Upper lobe of right lung (tissue), 1 donor: ENCODE data around the gene FERMT3. TPM values are rescaled to one million over a fixed set of nuclear protein-coding genes. Genes with fewer than 3 reads are reported as not detected.
A peak's percentile ranks its signal among the peaks of the same experiment; 100 is the strongest.

ENCODE experiments used
- ATAC-seq: fragments of 200-7000 bp; cut with Tn5 transposase; one replicate; pipeline ENCODE4 v1.9.1; 2020; ENCODE audit warnings: mild to moderate bottlenecking, moderate library complexity
- DNase-seq: peaks from one replicate; pipeline ENCODE4 v3.0.0-alpha.2; 2020
- H3K27ac ChIP-seq: fragments of 200-600 bp; one replicate; pipeline ENCODE4 v1.8.0; 2022
- H3K27me3 ChIP-seq: fragments of 200-600 bp; one replicate; pipeline ENCODE4 v1.8.0; 2022; ENCODE audit warnings: mild to moderate bottlenecking
- H3K36me3 ChIP-seq: fragments of 200-600 bp; one replicate; pipeline ENCODE4 v1.8.0; 2022
- H3K4me1 ChIP-seq: fragments of 200-600 bp; one replicate; pipeline ENCODE4 v1.8.0; 2022
- H3K4me3 ChIP-seq: fragments of 200-600 bp; one replicate; pipeline ENCODE4 v1.8.0; 2022; ENCODE audit warnings: mild to moderate bottlenecking
- H3K9me3 ChIP-seq: fragments of 200-600 bp; one replicate; pipeline ENCODE4 v1.8.0; 2022
- CTCF ChIP-seq: fragments of 200-600 bp; IDR thresholded peaks from one replicate; pipeline ENCODE4 v1.8.0; 2022; ENCODE audit warnings: antibody characterized with exemption
- intact Hi-C: fragments of 100-400 bp; cut with DNase I; formaldehyde crosslinking; loops from one replicate; pipeline ENCODE4 v1.11.0; 2022
- total RNA-seq: library from RNA; stranded (reverse); fragmentation: NEBNext Ultra II Directional; extraction: Animal tissue kit (Norgen Biotek cat#: 25700); gene quantifications from one replicate; pipeline ENCODE4 v1.2.1, GENCODE V29; 2021
- donor health status: DM: no; HTN: yes; CAD: no; lungs with severe emphysema.

The FERMT3 gene
- total RNA-seq, 1 donor from 2014 or later: 73.1 TPM

DNA sequence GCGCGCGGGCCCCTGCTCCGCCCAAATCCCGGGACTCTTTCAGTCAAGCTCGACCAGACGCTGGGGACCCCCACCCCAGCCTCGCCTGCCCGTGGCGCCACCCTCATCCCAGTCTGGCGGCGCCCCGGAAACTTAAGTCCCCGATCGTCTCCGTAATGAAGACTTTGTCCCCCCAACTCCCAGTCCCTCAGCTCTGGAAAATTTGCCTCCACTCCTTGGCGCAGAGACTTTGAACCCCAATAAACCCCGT lies 45.2 kb downstream of the FERMT3 start:
- peaks cover 19% of the 10 kb centered on the region for H3K36me3 ChIP-seq
- no peak for TF ChIP-seq CTCF
- H3K4me3 ChIP-seq: peak overlapping the region; percentile 89
- peaks cover 26% of the 10 kb centered on the region for H3K4me1 ChIP-seq
- DNase-seq (no peak), ATAC-seq (no peak)
- no peaks in the 10 kb centered on the region for H3K27me3 ChIP-seq
- H3K9me3 ChIP-seq: no peaks in the 10 kb centered on the region
- H3K27ac ChIP-seq: peak overlapping the region; percentile 72
- intact Hi-C loops: no loop called here

DNA sequence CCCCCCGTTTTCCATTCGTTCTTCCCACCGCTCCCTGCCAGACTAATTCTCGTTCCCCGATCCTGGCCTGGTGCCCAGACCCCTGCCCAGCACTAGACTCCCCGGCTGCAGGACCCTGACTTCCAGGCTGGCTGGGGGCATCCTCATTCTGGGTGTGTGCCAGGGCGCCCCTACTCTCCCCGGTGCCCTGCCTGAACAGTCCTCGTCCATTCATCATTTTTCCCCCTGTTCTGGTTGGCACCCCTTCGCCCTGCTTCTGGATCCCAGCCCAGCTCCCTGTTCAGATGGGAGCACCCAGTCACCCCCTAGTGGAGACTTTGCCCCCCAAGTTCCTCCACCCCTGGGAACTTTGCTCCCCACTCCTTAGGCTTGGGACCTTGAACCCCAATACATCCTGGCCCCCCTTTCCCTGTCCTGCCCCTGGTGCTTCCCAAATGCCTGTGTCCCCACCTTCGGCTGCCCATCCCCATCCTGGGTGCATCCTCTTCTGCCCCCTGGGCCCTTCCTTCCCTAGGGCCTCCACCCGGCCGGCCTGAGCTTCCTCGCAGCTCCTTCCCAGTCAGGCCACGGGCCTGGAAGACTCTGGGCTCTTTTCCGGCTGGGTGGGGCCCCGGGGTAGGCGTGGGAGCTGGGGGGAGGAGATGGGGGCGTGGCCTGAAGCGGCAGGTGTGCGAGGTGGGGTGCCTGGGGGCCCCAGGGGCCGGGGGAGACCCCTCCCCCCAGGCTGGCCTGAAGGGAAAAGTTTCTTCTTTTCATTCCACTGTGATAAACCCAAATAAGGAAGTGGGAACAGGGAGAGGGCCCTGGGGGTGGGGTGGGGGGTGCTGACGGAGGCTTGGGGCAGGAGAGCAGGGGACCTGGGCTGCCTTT lies 45.7 kb downstream of the FERMT3 start:
- peak overlapping the region; percentile 89 for H3K4me3 ChIP-seq
- ATAC-seq (peak; percentile 62), DNase-seq (peak; percentile 85)
- peak overlapping the region; percentile 51 for H3K27ac ChIP-seq
- no peaks in the 10 kb centered on the region for H3K27me3 ChIP-seq
- intact Hi-C loops: no loop called here
- peaks cover 25% of the 10 kb centered on the region for H3K36me3 ChIP-seq
- no peaks in the 10 kb centered on the region for H3K9me3 ChIP-seq
- peak; percentile 30 for TF ChIP-seq CTCF
- H3K4me1 ChIP-seq: peaks cover 26% of the 10 kb centered on the region

DNA sequence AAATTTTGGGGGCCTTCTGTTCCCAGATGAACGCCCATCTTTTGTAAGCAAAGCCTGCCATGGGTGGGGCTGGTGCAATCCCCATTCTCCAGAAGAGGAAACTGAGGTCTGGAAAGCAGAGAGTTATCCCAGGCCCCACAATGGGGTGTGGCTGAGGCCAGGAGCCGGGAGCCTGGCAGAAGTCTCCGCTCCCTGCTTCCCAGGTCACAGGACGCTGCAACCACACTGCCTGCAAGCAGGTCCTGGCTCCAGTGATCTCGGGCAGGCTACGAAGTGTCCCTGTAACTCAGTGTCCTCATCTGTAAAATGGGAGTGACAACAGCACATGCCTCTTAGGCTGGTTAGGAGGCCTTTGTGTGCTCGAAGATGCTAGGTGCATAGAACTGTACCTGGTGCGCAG lies 46.5 kb downstream of the FERMT3 start:
- no peak for TF ChIP-seq CTCF
- H3K4me3 ChIP-seq: peak overlapping the region; percentile 89
- H3K27ac ChIP-seq: no peak overlapping the region
- no peaks in the 10 kb centered on the region for H3K9me3 ChIP-seq
- H3K36me3 ChIP-seq: peaks cover 31% of the 10 kb centered on the region
- ATAC-seq (no peak), DNase-seq (peak; percentile 54)
- H3K27me3 ChIP-seq: no peaks in the 10 kb centered on the region
- peaks cover 20% of the 10 kb centered on the region for H3K4me1 ChIP-seq
- intact Hi-C loops: no loop called here

DNA sequence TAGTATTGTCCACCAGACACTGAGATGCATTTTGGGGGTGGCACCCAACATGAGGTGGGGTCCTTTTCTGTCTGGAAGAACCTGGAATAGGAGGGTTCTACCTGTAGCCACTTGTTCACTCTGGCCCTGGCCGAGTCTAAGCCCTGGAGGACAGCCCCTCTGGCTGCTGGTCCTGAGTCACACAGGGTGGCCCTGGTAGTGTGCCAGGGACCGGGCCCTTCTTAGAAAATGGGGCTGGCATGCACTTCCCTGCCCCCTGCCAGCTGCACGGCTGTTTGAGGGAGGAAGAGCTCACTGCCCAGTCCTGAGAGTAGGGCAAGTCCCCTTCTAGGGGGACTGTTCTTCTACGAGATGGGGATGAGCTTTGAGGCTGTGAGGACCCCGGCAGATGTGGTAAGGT lies 47.0 kb downstream of the FERMT3 start:
- Histone ChIP-seq H3K27me3 (no peaks in the 10 kb centered on the region), H3K36me3 (peaks cover 35% of the 10 kb centered on the region), H3K4me3 (no peak overlapping the region), H3K4me1 (peaks cover 20% of the 10 kb centered on the region), H3K9me3 (no peaks in the 10 kb centered on the region), H3K27ac (no peak overlapping the region)
- intact Hi-C loops: no loop called here
- no peak for TF ChIP-seq CTCF
- DNase-seq: peak; percentile 61
- no peak for ATAC-seq

GRCh38 chr11:64254326-64254725 lies 47.8 kb downstream of the FERMT3 start:
- TF ChIP-seq CTCF: no peak
- Histone ChIP-seq H3K4me3 (no peak overlapping the region), H3K4me1 (peaks cover 20% of the 10 kb centered on the region), H3K9me3 (no peaks in the 10 kb centered on the region), H3K27me3 (no peaks in the 10 kb centered on the region), H3K36me3 (peaks cover 44% of the 10 kb centered on the region), H3K27ac (no peak overlapping the region)
- no peak for ATAC-seq
- peak; percentile 62 for DNase-seq
- intact Hi-C loops: no loop called here
